Measurements from ENCODE around the gene CCSER1.

CCSER1 gene

GRCh38 chr4:91031761-91032160 lies 904.6 kb downstream of the CCSER1 start:
- TF ChIP-seq CTCF (IDR thresholded peaks at IDR 0.05; ENCODE audit: low read depth, low read length): no peak
- DNase-seq (ENCODE audit: low read depth, low spot score): no peak
- in situ Hi-C loops (cut with HindIII; ENCODE audit: low sequenced_read_pairs): no loop called here
- H3K4me3 ChIP-seq (ENCODE audit: low read depth, low read length): no peak overlapping the region

DNA sequence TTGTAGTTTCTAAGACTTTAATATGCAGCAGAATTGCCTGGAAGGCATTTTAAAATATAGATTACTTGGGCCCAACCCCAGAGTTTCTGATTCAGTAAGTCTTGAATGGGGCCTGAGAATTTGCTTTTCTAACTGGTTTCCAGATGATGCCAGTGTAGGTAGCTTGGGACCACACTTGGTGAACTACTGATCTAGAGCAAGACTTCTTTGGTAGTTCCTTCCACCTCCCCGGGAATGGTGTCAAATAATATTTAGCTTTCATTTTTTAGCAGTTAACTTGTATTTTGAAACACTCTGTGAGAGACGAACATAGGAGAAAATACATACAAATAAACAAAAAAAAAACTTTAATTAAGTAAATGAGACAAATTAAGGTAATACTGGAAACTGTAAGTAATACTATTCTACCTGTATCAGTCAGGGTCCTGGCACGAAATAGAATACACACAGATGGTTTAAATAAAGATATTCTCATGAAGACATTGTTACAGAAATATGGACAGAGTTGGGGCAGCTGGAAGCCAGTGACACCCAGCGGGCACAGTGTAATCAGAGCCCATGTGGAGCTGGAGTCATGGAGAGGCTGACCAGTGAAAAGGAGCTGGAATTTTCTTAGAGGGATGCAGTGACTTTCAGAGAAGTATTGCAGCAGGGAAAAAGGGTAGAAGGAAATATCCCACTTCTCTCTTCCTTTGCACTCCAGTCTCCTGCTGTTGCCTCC lies 905.7 kb downstream of the CCSER1 start:
- no peak overlapping the region for H3K4me3 ChIP-seq (ENCODE audit: low read depth, low read length)
- no peak for TF ChIP-seq CTCF (IDR thresholded peaks at IDR 0.05; ENCODE audit: low read depth, low read length)
- DNase-seq (ENCODE audit: low read depth, low spot score): no peak
- in situ Hi-C loops (cut with HindIII; ENCODE audit: low sequenced_read_pairs): no loop called here

GRCh38 chr4:91035276-91035675 lies 908.1 kb downstream of the CCSER1 start:
- no peak for TF ChIP-seq CTCF (IDR thresholded peaks at IDR 0.05; ENCODE audit: low read depth, low read length)
- DNase-seq (ENCODE audit: low read depth, low spot score): peak; percentile 12

GRCh38 chr4:91037951-91038350 lies 910.8 kb downstream of the CCSER1 start:
- TF ChIP-seq CTCF (IDR thresholded peaks at IDR 0.05; ENCODE audit: low read depth, low read length): no peak
- no peak for DNase-seq (ENCODE audit: low read depth, low spot score)
- in situ Hi-C loops (cut with HindIII; ENCODE audit: low sequenced_read_pairs): no loop called here

More at GRCh38 chr4:91035276-91035675, 908.1 kb downstream of the CCSER1 start:
- H3K4me3 ChIP-seq (ENCODE audit: low read depth, low read length): no peak overlapping the region
- in situ Hi-C loops (cut with HindIII; ENCODE audit: low sequenced_read_pairs): no loop called here

GRCh38 chr4:91057871-91058270 lies 930.7 kb downstream of the CCSER1 start:
- TF ChIP-seq CTCF (IDR thresholded peaks at IDR 0.05; ENCODE audit: low read depth, low read length): no peak
- H3K4me3 ChIP-seq (ENCODE audit: low read depth, low read length): no peak overlapping the region
- in situ Hi-C loops (cut with HindIII; ENCODE audit: low sequenced_read_pairs): no loop called here
- no peak for DNase-seq (ENCODE audit: low read depth, low spot score)

More at GRCh38 chr4:91037951-91038350, 910.8 kb downstream of the CCSER1 start:
- no peak overlapping the region for H3K4me3 ChIP-seq (ENCODE audit: low read depth, low read length)

DNA sequence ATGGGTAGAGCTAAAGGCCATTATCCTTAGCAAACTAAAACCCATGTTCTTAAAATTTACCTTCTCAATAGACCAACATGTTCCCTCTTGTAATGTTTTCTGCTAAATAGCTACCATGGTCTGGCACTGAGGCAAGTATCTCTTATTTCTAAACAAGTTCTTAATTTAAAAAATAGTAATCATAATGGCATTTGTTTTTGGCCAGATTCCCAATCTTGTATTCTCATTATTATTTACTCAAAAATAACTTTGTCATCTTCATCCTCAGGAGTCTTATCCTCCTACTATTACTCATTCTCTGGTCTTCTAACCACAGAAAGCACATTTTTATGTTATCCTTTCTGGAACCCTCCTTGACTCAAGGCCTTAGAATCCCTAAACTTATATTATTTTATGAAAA lies 931.2 kb downstream of the CCSER1 start:
- H3K4me3 ChIP-seq (ENCODE audit: low read depth, low read length): no peak overlapping the region
- DNase-seq (ENCODE audit: low read depth, low spot score): peak; percentile 28
- in situ Hi-C loops (cut with HindIII; ENCODE audit: low sequenced_read_pairs): no loop called here
- TF ChIP-seq CTCF (IDR thresholded peaks at IDR 0.05; ENCODE audit: low read depth, low read length): no peak

Data from astrocyte of the spinal cord (primary cell).